GM12874 (cell line): ENCODE data around the gene ABCA4.

Experiments used
- CTCF ChIP-seq: IDR thresholded peaks from 2 replicates; pipeline ENCODE4 v1.5.1; 2011; ENCODE audit warnings: low read depth, mild to moderate bottlenecking, control low read depth, low read length, moderate library complexity; ENCODE audit not compliant: insufficient read depth

Gene ABCA4

GRCh38 chr1:94113589-94114226 is 7.2 kb downstream of the ABCA4 start:
- no peak for TF ChIP-seq CTCF

GRCh38 chr1:94111879-94112278 is 9.1 kb downstream of the ABCA4 start:
- no peak for TF ChIP-seq CTCF

GRCh38 chr1:94110946-94111740 is 9.8 kb downstream of the ABCA4 start:
- no peak for TF ChIP-seq CTCF

- TF ChIP-seq CTCF = no peak
Observed at GRCh38 chr1:94110021-94110761, 10.8 kb downstream of the ABCA4 start.

GRCh38 chr1:94109478-94109877 is 11.5 kb downstream of the ABCA4 start:
- TF ChIP-seq CTCF = no peak

GRCh38 chr1:94107141-94107540 is 13.8 kb downstream of the ABCA4 start:
- TF ChIP-seq CTCF = no peak

- no peak for TF ChIP-seq CTCF
Observed at GRCh38 chr1:94106716-94107115, 14.2 kb downstream of the ABCA4 start.
